C4-2B (cell line): ENCODE measurements around the gene SPATA13.

Experiments
- ZFX ChIP-seq: fragments of 450-650 bp; IDR thresholded peaks from 2 replicates; pipeline ENCODE4 v1.6.1; 2017
- TF ChIP-seq, protein P1 (sequence below): fragments of 450-650 bp; conservative IDR thresholded peaks from 2 replicates; pipeline ENCODE4 v1.5.1; 2017; ENCODE audit warnings: mild to moderate bottlenecking

DNA sequence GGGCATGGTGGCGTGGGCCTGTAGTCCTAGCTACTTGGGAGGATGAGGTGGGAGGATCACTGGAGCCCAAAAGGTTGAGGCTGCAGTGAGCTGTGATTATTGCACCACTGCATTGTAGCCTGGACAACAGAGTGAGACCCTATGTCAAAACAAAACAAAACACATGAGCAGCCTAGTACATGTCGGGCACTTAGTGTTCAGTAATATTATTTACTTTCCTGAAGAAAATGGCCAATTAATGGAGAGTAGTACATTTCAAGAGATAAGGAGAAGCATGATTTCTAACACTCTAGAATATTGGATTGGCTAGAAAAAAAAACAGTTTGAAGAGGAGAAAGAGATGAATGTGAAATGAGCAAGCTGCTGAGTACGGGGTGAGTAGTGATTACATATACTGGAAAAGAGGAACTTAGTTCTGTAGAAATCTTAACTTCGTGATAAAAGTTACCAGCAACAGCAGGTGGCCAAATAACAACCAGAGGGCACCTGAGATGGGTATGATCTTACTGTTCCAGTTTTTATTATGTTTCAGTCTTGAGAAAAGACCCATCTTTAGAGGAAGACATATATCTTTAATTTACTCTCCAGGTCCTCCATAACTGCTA lies 36.2 kb downstream of the SPATA13 start:
- TF ChIP-seq, protein P1, sequence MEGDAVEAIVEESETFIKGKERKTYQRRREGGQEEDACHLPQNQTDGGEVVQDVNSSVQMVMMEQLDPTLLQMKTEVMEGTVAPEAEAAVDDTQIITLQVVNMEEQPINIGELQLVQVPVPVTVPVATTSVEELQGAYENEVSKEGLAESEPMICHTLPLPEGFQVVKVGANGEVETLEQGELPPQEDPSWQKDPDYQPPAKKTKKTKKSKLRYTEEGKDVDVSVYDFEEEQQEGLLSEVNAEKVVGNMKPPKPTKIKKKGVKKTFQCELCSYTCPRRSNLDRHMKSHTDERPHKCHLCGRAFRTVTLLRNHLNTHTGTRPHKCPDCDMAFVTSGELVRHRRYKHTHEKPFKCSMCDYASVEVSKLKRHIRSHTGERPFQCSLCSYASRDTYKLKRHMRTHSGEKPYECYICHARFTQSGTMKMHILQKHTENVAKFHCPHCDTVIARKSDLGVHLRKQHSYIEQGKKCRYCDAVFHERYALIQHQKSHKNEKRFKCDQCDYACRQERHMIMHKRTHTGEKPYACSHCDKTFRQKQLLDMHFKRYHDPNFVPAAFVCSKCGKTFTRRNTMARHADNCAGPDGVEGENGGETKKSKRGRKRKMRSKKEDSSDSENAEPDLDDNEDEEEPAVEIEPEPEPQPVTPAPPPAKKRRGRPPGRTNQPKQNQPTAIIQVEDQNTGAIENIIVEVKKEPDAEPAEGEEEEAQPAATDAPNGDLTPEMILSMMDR: no peak
- no peak for TF ChIP-seq ZFX
